Raji (cell line): ENCODE data around the gene DHRS9.

Source experiments
- POLR2A ChIP-seq: IDR thresholded peaks from 2 replicates; pipeline ENCODE4 v1.6.1; 2011; ENCODE audit warnings: low read depth, low read length, control low read depth; ENCODE audit not compliant: insufficient read depth

Gene DHRS9

DNA sequence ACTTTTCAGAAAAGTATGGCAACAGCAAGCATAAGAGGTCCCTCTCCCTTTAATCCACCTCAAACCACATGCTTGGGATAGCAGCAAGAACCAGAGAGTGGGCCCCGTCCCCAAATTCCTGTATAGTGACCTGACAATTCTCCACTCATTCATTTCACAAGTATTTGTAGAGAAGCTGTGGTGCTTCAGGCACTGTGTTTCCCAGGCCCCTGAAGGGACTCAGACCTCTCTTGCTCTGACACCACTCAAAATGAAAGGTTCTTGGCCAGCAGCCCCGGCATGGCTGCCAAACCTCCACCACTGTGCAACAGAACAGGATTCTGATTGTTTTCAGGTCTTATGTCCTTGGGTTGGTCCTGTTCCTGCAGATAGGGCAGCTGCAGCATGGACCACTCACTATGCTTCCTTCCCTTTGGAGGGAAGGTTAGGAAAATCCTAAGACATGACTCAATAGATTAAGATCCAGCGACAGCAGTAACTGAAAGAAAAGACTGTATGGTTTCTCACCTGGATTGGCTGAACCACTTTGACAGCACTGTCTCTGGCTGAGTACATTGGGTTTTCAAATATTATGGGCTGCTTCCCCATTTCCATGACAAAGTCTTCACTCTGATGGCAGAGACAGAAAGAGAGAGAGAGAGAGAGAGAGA lies 67.6 kb downstream of the DHRS9 start:
- no peak for TF ChIP-seq POLR2A

DNA sequence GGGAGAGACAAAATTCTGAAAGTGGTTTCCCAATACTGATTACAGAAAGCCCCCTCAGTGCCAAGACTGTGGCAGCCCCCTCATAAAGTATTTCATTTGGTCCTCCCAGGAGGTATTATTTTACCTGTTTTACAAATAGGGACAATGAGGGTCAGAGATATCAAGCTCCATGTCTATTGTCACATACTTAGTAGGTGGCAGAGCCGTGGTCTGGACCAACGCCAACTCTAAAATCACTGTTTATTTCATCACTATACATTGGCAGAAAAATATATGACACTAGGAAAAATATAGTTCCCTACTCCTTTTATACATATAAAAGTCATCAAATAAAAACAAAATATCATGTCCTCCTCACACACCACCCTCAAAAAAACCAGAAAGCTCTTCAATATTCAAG lies 68.6 kb downstream of the DHRS9 start:
- no peak for TF ChIP-seq POLR2A

DNA sequence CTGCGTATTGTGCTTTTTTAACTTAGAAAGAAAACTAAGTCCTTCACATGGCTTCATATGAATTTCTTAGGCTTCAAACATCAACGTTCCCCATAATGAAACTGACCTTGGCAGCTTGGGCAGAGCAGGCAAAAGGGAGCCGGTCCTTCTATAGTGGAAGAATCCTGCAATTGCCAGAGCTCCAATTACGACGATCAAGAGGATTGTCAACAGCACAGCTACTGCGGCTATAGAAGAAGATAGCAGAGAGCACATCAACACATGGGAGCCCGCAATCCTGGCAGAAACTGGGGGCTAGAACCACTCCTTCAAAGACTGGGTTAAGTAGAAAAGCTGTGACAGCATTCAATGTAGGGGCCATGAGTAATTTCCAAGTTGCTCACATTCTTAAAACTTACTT lies 69.8 kb downstream of the DHRS9 start:
- TF ChIP-seq POLR2A = no peak

DNA sequence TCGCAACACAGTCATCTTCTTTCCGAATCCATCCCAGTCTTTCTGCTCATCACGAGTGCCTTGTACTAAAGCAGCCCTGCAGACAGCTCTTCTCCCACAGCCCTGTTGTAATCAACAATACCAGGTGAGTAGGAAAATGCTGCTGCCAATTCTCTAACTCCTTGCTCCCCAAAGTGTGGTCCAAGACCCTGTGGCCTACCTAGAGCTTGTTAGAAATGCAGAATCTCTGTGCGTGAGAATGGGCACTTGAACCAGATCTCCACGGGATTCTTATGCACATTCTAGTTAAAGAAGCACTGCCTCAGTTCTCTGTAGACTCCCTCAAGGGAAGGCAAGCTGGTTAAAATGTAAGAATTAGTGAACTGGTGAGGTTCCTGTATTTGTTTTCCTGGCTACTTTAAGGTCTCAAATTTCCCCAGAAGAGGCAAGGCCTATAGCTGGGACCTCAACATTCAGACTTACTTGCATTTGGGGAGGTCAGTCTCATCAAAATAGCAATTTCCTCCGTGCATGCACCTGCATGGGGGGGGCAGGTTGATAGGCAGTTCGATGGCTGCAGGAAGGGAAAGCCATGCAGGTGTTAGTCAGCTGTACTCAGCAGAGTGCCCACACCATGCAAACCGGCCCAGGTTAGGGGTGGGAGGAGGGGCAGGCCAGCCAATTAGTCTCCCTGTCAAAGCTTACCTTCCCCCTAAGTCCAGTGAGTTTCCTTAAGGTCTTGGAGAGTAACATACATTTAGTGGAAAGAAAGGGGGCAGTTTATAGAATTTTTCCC lies 70.8 kb downstream of the DHRS9 start:
- TF ChIP-seq POLR2A = no peak

DNA sequence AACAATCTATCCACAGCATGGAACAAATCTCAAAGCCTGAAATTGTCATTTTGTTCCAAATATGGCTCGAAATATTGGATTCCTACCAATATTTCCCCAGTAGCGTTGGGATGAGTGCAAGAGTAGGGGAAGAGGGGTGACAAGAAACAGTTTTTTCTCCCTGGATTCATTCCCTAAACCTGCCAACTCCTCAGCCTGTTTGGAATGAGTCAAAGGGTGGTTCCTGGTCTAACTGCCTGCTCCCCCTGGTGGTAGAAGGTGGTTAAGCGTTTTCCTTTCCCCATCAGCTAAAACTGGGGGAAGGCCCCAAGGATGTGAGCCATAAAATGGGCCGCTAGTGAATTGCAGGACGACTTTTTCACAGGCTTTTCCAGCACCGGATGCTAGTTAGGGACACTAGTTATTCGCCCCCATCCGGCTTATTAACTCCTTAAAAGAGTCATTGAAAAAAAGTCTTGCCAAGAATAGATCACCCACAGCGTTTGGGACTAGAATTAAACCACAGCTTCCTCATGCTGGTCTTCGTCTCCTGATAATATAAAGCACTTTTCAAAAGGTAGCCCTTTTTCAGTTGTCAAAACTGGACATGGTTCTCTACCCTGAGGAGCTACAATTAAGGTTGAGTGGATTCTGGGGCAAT lies 72.5 kb downstream of the DHRS9 start:
- TF ChIP-seq POLR2A = no peak

DNA sequence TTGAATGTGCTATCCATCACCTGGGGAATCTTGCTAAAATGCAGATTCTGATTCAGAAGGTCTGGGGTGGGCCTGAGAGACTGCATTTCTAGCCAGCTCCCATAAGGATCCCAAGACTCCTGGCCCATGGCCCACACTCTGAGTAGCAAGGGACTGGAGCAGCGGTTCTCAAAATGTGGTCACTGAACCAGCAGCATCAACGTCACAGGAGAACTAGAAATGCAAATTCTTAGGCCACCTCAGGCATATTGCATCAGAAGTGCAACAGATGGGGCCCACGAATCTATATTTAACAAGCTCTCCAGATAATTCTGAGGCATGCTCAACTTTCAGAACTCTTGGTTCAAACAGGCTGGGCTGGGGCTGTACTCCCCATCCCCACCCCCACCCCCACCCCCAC lies 74.6 kb downstream of the DHRS9 start:
- no peak for TF ChIP-seq POLR2A
